ENCODE measurements around the gene ARIH1.

Gene ARIH1

DNA sequence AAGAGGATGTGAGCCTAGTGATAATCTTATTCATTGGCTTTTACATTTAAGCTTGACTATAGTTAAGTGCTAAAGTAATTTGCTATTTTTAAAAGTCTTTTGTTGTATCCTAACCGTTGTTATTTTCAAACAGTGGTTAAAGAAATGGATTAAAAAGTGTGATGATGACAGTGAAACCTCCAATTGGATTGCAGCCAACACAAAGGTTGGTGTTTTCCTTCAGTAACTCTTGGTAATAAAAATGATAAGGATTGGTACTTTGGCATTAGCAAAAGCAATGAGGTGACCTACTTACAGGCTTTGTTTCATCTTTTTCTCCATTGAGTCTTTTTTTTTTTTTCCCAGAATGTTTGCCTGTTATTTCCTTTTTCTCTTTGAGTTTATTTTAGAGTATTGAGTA is 92.8 kb downstream of the ARIH1 start:
- no peak overlapping the region for H3K4me3 ChIP-seq (ENCODE audit: low read depth, low read length)
- H3K27me3 ChIP-seq (ENCODE audit: insufficient read depth, low read length): no peaks in the 10 kb centered on the region
- H3K27ac ChIP-seq (ENCODE audit: low read depth, low read length): no peak overlapping the region
- peaks cover 48% of the 10 kb centered on the region for H3K36me3 ChIP-seq (ENCODE audit: insufficient read depth, low read length)
- no peaks in the 10 kb centered on the region for H3K4me1 ChIP-seq (ENCODE audit: control insufficient read depth, insufficient read depth, low read length, unreplicated experiment)
- peaks cover 10% of the 10 kb centered on the region for H3K79me2 ChIP-seq (ENCODE audit: control insufficient read depth, insufficient read depth, low read length, unreplicated experiment)
- no peak overlapping the region for H2AFZ ChIP-seq (ENCODE audit: low read length, unreplicated experiment)

DNA sequence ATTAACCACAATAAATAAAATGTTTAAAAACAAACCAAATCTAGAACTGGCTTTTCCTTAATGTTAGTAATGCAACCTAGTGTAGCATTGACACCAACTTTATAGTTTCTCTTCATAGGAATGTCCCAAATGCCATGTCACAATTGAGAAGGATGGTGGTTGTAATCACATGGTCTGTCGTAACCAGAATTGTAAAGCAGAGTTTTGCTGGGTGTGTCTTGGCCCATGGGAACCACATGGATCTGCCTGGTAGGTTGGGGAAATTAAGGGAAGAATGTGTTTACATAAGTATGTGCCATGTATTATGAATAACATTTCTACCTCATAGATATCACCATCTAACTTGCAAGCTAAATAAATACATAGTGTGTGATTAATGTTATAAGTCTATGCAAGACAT is 95.9 kb downstream of the ARIH1 start:
- no peaks in the 10 kb centered on the region for H3K4me1 ChIP-seq (ENCODE audit: control insufficient read depth, insufficient read depth, low read length, unreplicated experiment)
- H3K4me3 ChIP-seq (ENCODE audit: low read depth, low read length): no peak overlapping the region
- peaks cover 49% of the 10 kb centered on the region for H3K36me3 ChIP-seq (ENCODE audit: insufficient read depth, low read length)
- no peak overlapping the region for H3K27ac ChIP-seq (ENCODE audit: low read depth, low read length)
- peaks cover 3% of the 10 kb centered on the region for H3K79me2 ChIP-seq (ENCODE audit: control insufficient read depth, insufficient read depth, low read length, unreplicated experiment)
- H2AFZ ChIP-seq (ENCODE audit: low read length, unreplicated experiment): no peak overlapping the region
- no peaks in the 10 kb centered on the region for H3K27me3 ChIP-seq (ENCODE audit: insufficient read depth, low read length)

DNA sequence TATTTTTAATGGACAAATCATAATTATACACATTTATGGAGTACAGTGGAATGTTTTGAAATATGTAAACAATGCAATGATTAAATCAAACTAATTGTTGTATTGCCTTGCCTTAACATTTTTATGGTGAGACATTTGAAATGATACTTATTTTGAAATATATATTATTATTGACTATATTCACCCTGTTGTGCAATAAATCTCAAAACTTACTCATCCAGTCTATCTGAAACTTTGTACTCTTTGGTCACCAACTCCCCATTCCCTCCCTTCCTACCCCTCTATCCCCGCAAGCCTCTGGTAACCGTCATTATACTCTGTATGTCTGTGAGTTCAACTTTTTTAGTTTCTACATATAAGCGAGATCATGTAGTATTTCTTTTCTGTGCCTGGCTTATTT is 105.7 kb downstream of the ARIH1 start:
- H2AFZ ChIP-seq (ENCODE audit: low read length, unreplicated experiment): no peak overlapping the region
- H3K36me3 ChIP-seq (ENCODE audit: insufficient read depth, low read length): peaks cover 68% of the 10 kb centered on the region
- H3K4me1 ChIP-seq (ENCODE audit: control insufficient read depth, insufficient read depth, low read length, unreplicated experiment): no peaks in the 10 kb centered on the region

GRCh38 chr15:72584006-72584405 is 109.9 kb downstream of the ARIH1 start:
- no peaks in the 10 kb centered on the region for H3K27me3 ChIP-seq (ENCODE audit: insufficient read depth, low read length)
- no peaks in the 10 kb centered on the region for H3K4me1 ChIP-seq (ENCODE audit: control insufficient read depth, insufficient read depth, low read length, unreplicated experiment)
- H3K79me2 ChIP-seq (ENCODE audit: control insufficient read depth, insufficient read depth, low read length, unreplicated experiment): no peaks in the 10 kb centered on the region
- H2AFZ ChIP-seq (ENCODE audit: low read length, unreplicated experiment): no peak overlapping the region
- no peak overlapping the region for H3K27ac ChIP-seq (ENCODE audit: low read depth, low read length)
- peaks cover 34% of the 10 kb centered on the region for H3K36me3 ChIP-seq (ENCODE audit: insufficient read depth, low read length)
- H3K4me3 ChIP-seq (ENCODE audit: low read depth, low read length): no peak overlapping the region

More for the DNA sequence above, 105.7 kb downstream of the ARIH1 start:
- H3K4me3 ChIP-seq (ENCODE audit: low read depth, low read length): no peak overlapping the region
- no peak overlapping the region for H3K27ac ChIP-seq (ENCODE audit: low read depth, low read length)
- H3K79me2 ChIP-seq (ENCODE audit: control insufficient read depth, insufficient read depth, low read length, unreplicated experiment): no peaks in the 10 kb centered on the region
- H3K27me3 ChIP-seq (ENCODE audit: insufficient read depth, low read length): no peaks in the 10 kb centered on the region

GRCh38 chr15:72585025-72585424 is 110.9 kb downstream of the ARIH1 start:
- peaks cover 29% of the 10 kb centered on the region for H3K36me3 ChIP-seq (ENCODE audit: insufficient read depth, low read length)
- H3K27me3 ChIP-seq (ENCODE audit: insufficient read depth, low read length): no peaks in the 10 kb centered on the region
- no peaks in the 10 kb centered on the region for H3K79me2 ChIP-seq (ENCODE audit: control insufficient read depth, insufficient read depth, low read length, unreplicated experiment)
- no peak overlapping the region for H2AFZ ChIP-seq (ENCODE audit: low read length, unreplicated experiment)
- H3K4me1 ChIP-seq (ENCODE audit: control insufficient read depth, insufficient read depth, low read length, unreplicated experiment): no peaks in the 10 kb centered on the region
- no peak overlapping the region for H3K27ac ChIP-seq (ENCODE audit: low read depth, low read length)
- H3K4me3 ChIP-seq (ENCODE audit: low read depth, low read length): no peak overlapping the region

GRCh38 chr15:72585476-72586058 is 111.4 kb downstream of the ARIH1 start:
- Histone ChIP-seq H3K4me3 (ENCODE audit: low read depth, low read length) (no peak overlapping the region), H3K79me2 (ENCODE audit: control insufficient read depth, insufficient read depth, low read length, unreplicated experiment) (no peaks in the 10 kb centered on the region), H3K4me1 (ENCODE audit: control insufficient read depth, insufficient read depth, low read length, unreplicated experiment) (no peaks in the 10 kb centered on the region), H2AFZ (ENCODE audit: low read length, unreplicated experiment) (no peak overlapping the region), H3K27me3 (ENCODE audit: insufficient read depth, low read length) (no peaks in the 10 kb centered on the region), H3K27ac (ENCODE audit: low read depth, low read length) (no peak overlapping the region), H3K36me3 (ENCODE audit: insufficient read depth, low read length) (peaks cover 28% of the 10 kb centered on the region)

DNA sequence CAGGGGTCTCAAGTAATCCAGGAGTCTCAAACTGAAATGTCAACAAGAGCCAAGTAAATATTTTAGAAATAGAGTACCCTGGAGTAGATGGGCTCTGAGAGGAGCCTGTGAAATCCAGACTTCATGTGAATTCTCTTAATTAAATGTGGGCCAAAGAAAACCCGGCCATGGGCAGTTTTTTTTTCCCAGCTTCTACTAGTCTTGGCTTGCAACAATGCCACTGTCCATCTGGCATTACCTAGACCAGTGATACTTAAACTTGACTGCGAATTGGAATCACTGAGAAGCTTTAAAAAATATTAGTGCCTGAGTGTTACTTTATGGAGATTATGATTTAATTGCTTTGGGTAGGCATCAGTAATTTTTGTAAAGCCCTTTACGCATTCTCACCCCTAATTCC is 114.0 kb downstream of the ARIH1 start:
- H3K27ac ChIP-seq (ENCODE audit: low read depth, low read length): no peak overlapping the region
- H3K4me1 ChIP-seq (ENCODE audit: control insufficient read depth, insufficient read depth, low read length, unreplicated experiment): no peaks in the 10 kb centered on the region
- no peak overlapping the region for H2AFZ ChIP-seq (ENCODE audit: low read length, unreplicated experiment)
- no peak overlapping the region for H3K4me3 ChIP-seq (ENCODE audit: low read depth, low read length)
- no peaks in the 10 kb centered on the region for H3K27me3 ChIP-seq (ENCODE audit: insufficient read depth, low read length)
- peaks cover 5% of the 10 kb centered on the region for H3K36me3 ChIP-seq (ENCODE audit: insufficient read depth, low read length)
- no peaks in the 10 kb centered on the region for H3K79me2 ChIP-seq (ENCODE audit: control insufficient read depth, insufficient read depth, low read length, unreplicated experiment)

- Histone ChIP-seq H3K36me3 (ENCODE audit: insufficient read depth, low read length) (no peaks in the 10 kb centered on the region; the same call in 1 of the 2 replicates), H3K79me2 (ENCODE audit: control insufficient read depth, insufficient read depth, low read length, unreplicated experiment) (no peaks in the 10 kb centered on the region), H3K27ac (ENCODE audit: low read depth, low read length) (no peak overlapping the region), H2AFZ (ENCODE audit: low read length, unreplicated experiment) (no peak overlapping the region), H3K4me1 (ENCODE audit: control insufficient read depth, insufficient read depth, low read length, unreplicated experiment) (no peaks in the 10 kb centered on the region), H3K4me3 (ENCODE audit: low read depth, low read length) (no peak overlapping the region), H3K27me3 (ENCODE audit: insufficient read depth, low read length) (no peaks in the 10 kb centered on the region)
These were observed 116.3 kb downstream of the ARIH1 start for GRCh38 chr15:72590427-72590826.

- Histone ChIP-seq H3K27ac (ENCODE audit: low read depth, low read length) (no peak overlapping the region), H3K36me3 (ENCODE audit: insufficient read depth, low read length) (no peaks in the 10 kb centered on the region; the same call in 1 of the 2 replicates), H3K79me2 (ENCODE audit: control insufficient read depth, insufficient read depth, low read length, unreplicated experiment) (no peaks in the 10 kb centered on the region), H3K4me1 (ENCODE audit: control insufficient read depth, insufficient read depth, low read length, unreplicated experiment) (no peaks in the 10 kb centered on the region), H3K4me3 (ENCODE audit: low read depth, low read length) (no peak overlapping the region), H3K27me3 (ENCODE audit: insufficient read depth, low read length) (no peaks in the 10 kb centered on the region), H2AFZ (ENCODE audit: low read length, unreplicated experiment) (no peak overlapping the region)
These were observed 117.2 kb downstream of the ARIH1 start for GRCh38 chr15:72591361-72591760.

GRCh38 chr15:72592097-72592496 is 118.0 kb downstream of the ARIH1 start:
- Histone ChIP-seq H3K27ac (ENCODE audit: low read depth, low read length) (no peak overlapping the region), H3K4me1 (ENCODE audit: control insufficient read depth, insufficient read depth, low read length, unreplicated experiment) (no peaks in the 10 kb centered on the region), H3K36me3 (ENCODE audit: insufficient read depth, low read length) (no peaks in the 10 kb centered on the region), H3K79me2 (ENCODE audit: control insufficient read depth, insufficient read depth, low read length, unreplicated experiment) (no peaks in the 10 kb centered on the region), H3K27me3 (ENCODE audit: insufficient read depth, low read length) (no peaks in the 10 kb centered on the region), H3K4me3 (ENCODE audit: low read depth, low read length) (no peak overlapping the region), H2AFZ (ENCODE audit: low read length, unreplicated experiment) (no peak overlapping the region)

GRCh38 chr15:72592676-72593075 is 118.5 kb downstream of the ARIH1 start:
- no peaks in the 10 kb centered on the region for H3K79me2 ChIP-seq (ENCODE audit: control insufficient read depth, insufficient read depth, low read length, unreplicated experiment)
- H3K4me1 ChIP-seq (ENCODE audit: control insufficient read depth, insufficient read depth, low read length, unreplicated experiment): no peaks in the 10 kb centered on the region
- H3K4me3 ChIP-seq (ENCODE audit: low read depth, low read length): no peak overlapping the region
- H3K27me3 ChIP-seq (ENCODE audit: insufficient read depth, low read length): no peaks in the 10 kb centered on the region
- H2AFZ ChIP-seq (ENCODE audit: low read length, unreplicated experiment): no peak overlapping the region
- no peak overlapping the region for H3K27ac ChIP-seq (ENCODE audit: low read depth, low read length)
- H3K36me3 ChIP-seq (ENCODE audit: insufficient read depth, low read length): no peaks in the 10 kb centered on the region

Measured in ACC112 (cell line).